ENCODE measurements around the gene MAF. TPM values are rescaled to one million over a fixed set of nuclear protein-coding genes. Genes with fewer than 3 reads are reported as not detected.

Gene MAF
- total RNA-seq, 5 donors from 2014 or later (not counting 1 experiment from before 2014, with no cell fraction given), result 31.0 to 80.6 (median 51.3) TPM

DNA sequence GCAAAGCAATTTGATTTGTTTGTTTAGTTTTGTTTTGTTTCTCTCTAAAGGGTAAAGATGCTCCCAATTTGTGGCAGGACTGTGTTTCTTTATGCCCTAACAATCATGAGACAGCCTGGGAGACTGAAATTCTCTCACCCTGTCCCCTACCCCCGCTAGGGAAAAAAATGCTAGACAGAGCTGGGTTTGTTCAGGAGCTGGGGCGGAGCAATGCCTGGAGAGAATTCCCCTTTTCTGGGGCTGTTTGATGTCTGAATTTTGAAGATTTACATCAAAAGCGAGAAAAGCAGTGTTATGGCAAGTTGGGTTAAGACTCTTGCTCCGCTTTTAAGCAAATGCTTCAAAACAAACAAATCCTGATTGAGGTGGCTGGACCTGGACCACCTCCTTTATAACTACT is 8.4 kb downstream of the MAF start:
- Histone ChIP-seq H3K4me1 (ENCODE audit: control insufficient read depth in 1 of 2, extremely low read depth in 1 of 2, insufficient read depth in 2 of 2, low read length in 2 of 2) (peaks cover 0 to 10% of the 10 kb centered on the region in 2 experiments), H3K27me3 (replicated peaks in 1 of 2; ENCODE audit: control insufficient read depth in 2 of 2, extremely low read depth in 1 of 2, insufficient read depth in 2 of 2, low read length in 1 of 2) (peaks cover 5 to 19% of the 10 kb centered on the region in 2 experiments), H3K36me3 (ENCODE audit: control insufficient read depth in 2 of 2, extremely low read depth in 1 of 2, insufficient read depth in 1 of 2, low read length in 1 of 2) (no peaks in the 10 kb centered on the region), H3K9me3 (no peaks in the 10 kb centered on the region), H3K4me3 (ENCODE audit: control insufficient read depth in 1 of 2, extremely low read depth in 1 of 2, low read length in 1 of 2) (no peak overlapping the region), H3K27ac (ENCODE audit: low read length) (peak overlapping the region; percentile 44)
- H3K36me3 Mint-ChIP-seq, result peaks cover 10% of the 10 kb centered on the region
- ATAC-seq (replicated peaks in 1 of 4) (no peak), DNase-seq (no peak)
- ChIA-PET CTCF (interaction anchor here in 1 of 2 donors (0.7 kb wide), 1 partner anchor 171 kb away, joined by 3 read pairs; no protein-coding TSS in a partner anchor), POLR2A (interaction anchor here in 1 of 2 donors (0.6 kb wide), 1 partner anchor 663 kb away, joined by 3 read pairs; no protein-coding TSS in a partner anchor)
- peak overlapping the region; percentile 2 to 52 (median 43) for H3K4me3 Mint-ChIP-seq
- WGBS (ENCODE audit: insufficient coverage), result no CpG with 5 or more reads among the region's 4 CpGs
- H3K9me3 Mint-ChIP-seq, result no peaks in the 10 kb centered on the region
- peak overlapping the region; percentile 55 to 71 for H3K27ac Mint-ChIP-seq
- H3K4me1 Mint-ChIP-seq, result peaks cover 20 to 53% (median 31%) of the 10 kb centered on the region in 3 donors
- peaks cover 12 to 23% of the 10 kb centered on the region in 2 donors for H3K27me3 Mint-ChIP-seq

GRCh38 chr16:79589601-79590102 is 10.9 kb downstream of the MAF start:
- peak overlapping the region; percentile 61 to 72 (median 69) for H3K4me3 Mint-ChIP-seq
- 15% methylated on average over 38 of the region's 43 CpGs for WGBS (ENCODE audit: insufficient coverage)
- peaks cover 0 to 10% of the 10 kb centered on the region in 2 experiments for H3K4me1 ChIP-seq (ENCODE audit: control insufficient read depth in 1 of 2, extremely low read depth in 1 of 2, insufficient read depth in 2 of 2, low read length in 2 of 2)
- peaks cover 17 to 23% of the 10 kb centered on the region in 2 donors for H3K27me3 Mint-ChIP-seq
- H3K27ac Mint-ChIP-seq, result peak overlapping the region in 1 of 2 donors; percentile 70
- H3K9me3 Mint-ChIP-seq, result no peaks in the 10 kb centered on the region
- ATAC-seq (replicated peaks in 1 of 4), result peak in 2 of 4 experiments; percentile 31 to 48
- H3K9me3 ChIP-seq, result no peaks in the 10 kb centered on the region
- peaks cover 5 to 19% of the 10 kb centered on the region in 2 experiments for H3K27me3 ChIP-seq (replicated peaks in 1 of 2; ENCODE audit: control insufficient read depth in 2 of 2, extremely low read depth in 1 of 2, insufficient read depth in 2 of 2, low read length in 1 of 2)
- H3K4me3 ChIP-seq (ENCODE audit: control insufficient read depth in 1 of 2, extremely low read depth in 1 of 2, low read length in 1 of 2), result peak overlapping the region in 1 of 2 donors; percentile 38
- H3K4me1 Mint-ChIP-seq, result peaks cover 5 to 34% (median 15%) of the 10 kb centered on the region in 3 donors
- peaks cover 5% of the 10 kb centered on the region for H3K36me3 Mint-ChIP-seq
- CTCF ChIA-PET, result no interaction called here
- POLR2A ChIA-PET, result interaction anchor here in 1 of 2 donors (0.6 kb wide), 2 partner anchors 22 to 363 kb away, joined by 3 to 5 read pairs; no protein-coding TSS in a partner anchor
- no peak for DNase-seq
- peak overlapping the region; percentile 26 for H3K27ac ChIP-seq (ENCODE audit: low read length)
- no peaks in the 10 kb centered on the region for H3K36me3 ChIP-seq (ENCODE audit: control insufficient read depth in 2 of 2, extremely low read depth in 1 of 2, insufficient read depth in 1 of 2, low read length in 1 of 2)

- POLR2A ChIA-PET, result no interaction called here
- WGBS (ENCODE audit: insufficient coverage), result 89% methylated on average over 3 of the region's 9 CpGs
- Mint-ChIP-seq H3K27me3 (peaks cover 20 to 23% of the 10 kb centered on the region in 2 donors), H3K36me3 (peaks cover 4% of the 10 kb centered on the region), H3K9me3 (no peaks in the 10 kb centered on the region), H3K4me1 (peaks cover 5 to 21% (median 12%) of the 10 kb centered on the region in 3 donors), H3K4me3 (no peak overlapping the region), H3K27ac (no peak overlapping the region)
- no peak overlapping the region for H3K27ac ChIP-seq (ENCODE audit: low read length)
- no peaks in the 10 kb centered on the region for H3K36me3 ChIP-seq (ENCODE audit: control insufficient read depth in 2 of 2, extremely low read depth in 1 of 2, insufficient read depth in 1 of 2, low read length in 1 of 2)
- peaks cover 0 to 10% of the 10 kb centered on the region in 2 experiments for H3K4me1 ChIP-seq (ENCODE audit: control insufficient read depth in 1 of 2, extremely low read depth in 1 of 2, insufficient read depth in 2 of 2, low read length in 2 of 2)
- no peak overlapping the region for H3K4me3 ChIP-seq (ENCODE audit: control insufficient read depth in 1 of 2, extremely low read depth in 1 of 2, low read length in 1 of 2)
- peaks cover 5 to 19% of the 10 kb centered on the region in 2 experiments for H3K27me3 ChIP-seq (replicated peaks in 1 of 2; ENCODE audit: control insufficient read depth in 2 of 2, extremely low read depth in 1 of 2, insufficient read depth in 2 of 2, low read length in 1 of 2)
- H3K9me3 ChIP-seq, result no peaks in the 10 kb centered on the region
- ATAC-seq (replicated peaks in 1 of 4) (no peak), DNase-seq (no peak)
- CTCF ChIA-PET, result interaction anchor here in 1 of 2 donors (0.7 kb wide), 1 partner anchor 20 kb away, joined by 3 read pairs; no protein-coding TSS in a partner anchor
Observed at GRCh38 chr16:79587897-79588296, 12.6 kb downstream of the MAF start.

DNA sequence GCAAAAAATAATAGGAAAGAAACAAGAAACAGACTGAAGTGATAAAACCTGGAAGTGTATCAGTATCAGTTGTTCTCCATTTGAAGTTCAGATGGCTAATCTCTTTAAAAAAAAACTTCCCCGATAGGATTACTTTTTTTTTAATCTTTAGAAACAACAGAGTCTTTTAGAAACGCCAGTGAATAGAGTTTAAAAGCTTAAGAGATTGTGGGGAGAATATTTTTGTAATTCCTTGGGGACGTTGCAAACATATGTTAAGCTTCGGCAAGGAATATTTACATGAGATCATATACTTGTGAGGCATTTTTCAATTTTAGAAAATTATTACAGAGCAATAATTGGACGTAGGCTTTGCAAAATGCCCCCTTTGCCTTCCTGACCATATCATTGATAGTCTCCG is 13.2 kb downstream of the MAF start:
- DNase-seq (no peak), ATAC-seq (replicated peaks in 1 of 4) (no peak)
- no peaks in the 10 kb centered on the region for H3K36me3 ChIP-seq (ENCODE audit: control insufficient read depth in 2 of 2, extremely low read depth in 1 of 2, insufficient read depth in 1 of 2, low read length in 1 of 2)
- CTCF ChIA-PET, result no interaction called here
- WGBS (ENCODE audit: insufficient coverage), result 100% methylated on average over 1 of the region's 6 CpGs
- H3K4me3 ChIP-seq (ENCODE audit: control insufficient read depth in 1 of 2, extremely low read depth in 1 of 2, low read length in 1 of 2), result no peak overlapping the region
- H3K4me1 ChIP-seq (ENCODE audit: control insufficient read depth in 1 of 2, extremely low read depth in 1 of 2, insufficient read depth in 2 of 2, low read length in 2 of 2), result peaks cover 0 to 10% of the 10 kb centered on the region in 2 experiments
- Mint-ChIP-seq H3K4me3 (no peak overlapping the region), H3K27ac (no peak overlapping the region), H3K4me1 (peaks cover 5 to 18% (median 11%) of the 10 kb centered on the region in 3 donors), H3K27me3 (peaks cover 20 to 23% of the 10 kb centered on the region in 2 donors), H3K36me3 (no peaks in the 10 kb centered on the region), H3K9me3 (no peaks in the 10 kb centered on the region)
- H3K27me3 ChIP-seq (replicated peaks in 1 of 2; ENCODE audit: control insufficient read depth in 2 of 2, extremely low read depth in 1 of 2, insufficient read depth in 2 of 2, low read length in 1 of 2), result peaks cover 5 to 19% of the 10 kb centered on the region in 2 experiments
- no peak overlapping the region for H3K27ac ChIP-seq (ENCODE audit: low read length)
- POLR2A ChIA-PET, result no interaction called here
- H3K9me3 ChIP-seq, result no peaks in the 10 kb centered on the region

DNA sequence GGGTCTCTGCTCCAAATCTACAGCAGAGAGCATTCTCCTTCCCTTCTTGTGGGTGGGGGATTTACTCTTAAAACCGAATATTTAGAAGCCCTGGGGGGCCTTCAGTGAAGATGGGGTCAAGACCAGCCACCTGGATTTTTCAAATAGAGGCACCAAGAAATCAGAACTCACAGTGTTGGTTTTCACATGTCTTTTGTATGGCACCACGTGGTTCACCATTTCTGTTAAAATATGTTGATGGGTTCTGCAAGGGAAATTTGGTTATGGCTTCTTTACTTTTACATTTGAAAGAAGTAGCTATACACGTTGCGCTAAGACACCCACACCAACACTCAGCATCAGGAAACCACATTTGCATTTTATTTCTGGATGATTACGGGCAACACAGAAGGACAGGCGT is 17.7 kb downstream of the MAF start:
- Mint-ChIP-seq H3K27ac (no peak overlapping the region), H3K4me3 (no peak overlapping the region), H3K9me3 (no peaks in the 10 kb centered on the region), H3K27me3 (peaks cover 9 to 35% of the 10 kb centered on the region in 2 donors), H3K36me3 (no peaks in the 10 kb centered on the region), H3K4me1 (no peaks in the 10 kb centered on the region)
- Histone ChIP-seq H3K27me3 (replicated peaks in 1 of 2; ENCODE audit: control insufficient read depth in 2 of 2, extremely low read depth in 1 of 2, insufficient read depth in 2 of 2, low read length in 1 of 2) (no peaks in the 10 kb centered on the region), H3K4me3 (ENCODE audit: control insufficient read depth in 1 of 2, extremely low read depth in 1 of 2, low read length in 1 of 2) (no peak overlapping the region), H3K4me1 (ENCODE audit: control insufficient read depth in 1 of 2, extremely low read depth in 1 of 2, insufficient read depth in 2 of 2, low read length in 2 of 2) (no peaks in the 10 kb centered on the region), H3K9me3 (no peaks in the 10 kb centered on the region), H3K36me3 (ENCODE audit: control insufficient read depth in 2 of 2, extremely low read depth in 1 of 2, insufficient read depth in 1 of 2, low read length in 1 of 2) (no peaks in the 10 kb centered on the region), H3K27ac (ENCODE audit: low read length) (no peak overlapping the region)
- ChIA-PET POLR2A (no interaction called here), CTCF (no interaction called here)
- WGBS (ENCODE audit: insufficient coverage), result no CpG with 5 or more reads among the region's 6 CpGs
- ATAC-seq (replicated peaks in 1 of 4) (no peak), DNase-seq (no peak)

GRCh38 chr16:79580453-79581191 is 19.9 kb downstream of the MAF start:
- H3K27me3 Mint-ChIP-seq, result peaks cover 19 to 24% of the 10 kb centered on the region in 2 donors
- Histone ChIP-seq H3K27me3 (replicated peaks in 1 of 2; ENCODE audit: control insufficient read depth in 2 of 2, extremely low read depth in 1 of 2, insufficient read depth in 2 of 2, low read length in 1 of 2) (no peaks in the 10 kb centered on the region), H3K9me3 (no peaks in the 10 kb centered on the region), H3K4me3 (ENCODE audit: control insufficient read depth in 1 of 2, extremely low read depth in 1 of 2, low read length in 1 of 2) (no peak overlapping the region), H3K27ac (ENCODE audit: low read length) (no peak overlapping the region), H3K36me3 (ENCODE audit: control insufficient read depth in 2 of 2, extremely low read depth in 1 of 2, insufficient read depth in 1 of 2, low read length in 1 of 2) (no peaks in the 10 kb centered on the region), H3K4me1 (ENCODE audit: control insufficient read depth in 1 of 2, extremely low read depth in 1 of 2, insufficient read depth in 2 of 2, low read length in 2 of 2) (no peaks in the 10 kb centered on the region)
- DNase-seq, result no peak
- H3K4me3 Mint-ChIP-seq, result no peak overlapping the region
- WGBS (ENCODE audit: insufficient coverage), result 85% methylated on average over 5 of the region's 10 CpGs
- H3K36me3 Mint-ChIP-seq, result no peaks in the 10 kb centered on the region
- no peaks in the 10 kb centered on the region for H3K9me3 Mint-ChIP-seq
- POLR2A ChIA-PET, result no interaction called here
- no peak for ATAC-seq (replicated peaks in 1 of 4)
- CTCF ChIA-PET, result no interaction called here
- no peaks in the 10 kb centered on the region for H3K4me1 Mint-ChIP-seq
- H3K27ac Mint-ChIP-seq, result no peak overlapping the region

All from T-cell (primary cell).